ENCODE data around the gene ABCC3. TPM values are rescaled to one million over a fixed set of nuclear protein-coding genes. Genes with fewer than 3 reads are reported as not detected.

ABCC3 gene
- total and polyA plus RNA-seq, 2 of the 8 experiments (the other 6 are each of a cell fraction or from before 2014, with no cell fraction given) = 0.35 to 0.37 TPM

DNA sequence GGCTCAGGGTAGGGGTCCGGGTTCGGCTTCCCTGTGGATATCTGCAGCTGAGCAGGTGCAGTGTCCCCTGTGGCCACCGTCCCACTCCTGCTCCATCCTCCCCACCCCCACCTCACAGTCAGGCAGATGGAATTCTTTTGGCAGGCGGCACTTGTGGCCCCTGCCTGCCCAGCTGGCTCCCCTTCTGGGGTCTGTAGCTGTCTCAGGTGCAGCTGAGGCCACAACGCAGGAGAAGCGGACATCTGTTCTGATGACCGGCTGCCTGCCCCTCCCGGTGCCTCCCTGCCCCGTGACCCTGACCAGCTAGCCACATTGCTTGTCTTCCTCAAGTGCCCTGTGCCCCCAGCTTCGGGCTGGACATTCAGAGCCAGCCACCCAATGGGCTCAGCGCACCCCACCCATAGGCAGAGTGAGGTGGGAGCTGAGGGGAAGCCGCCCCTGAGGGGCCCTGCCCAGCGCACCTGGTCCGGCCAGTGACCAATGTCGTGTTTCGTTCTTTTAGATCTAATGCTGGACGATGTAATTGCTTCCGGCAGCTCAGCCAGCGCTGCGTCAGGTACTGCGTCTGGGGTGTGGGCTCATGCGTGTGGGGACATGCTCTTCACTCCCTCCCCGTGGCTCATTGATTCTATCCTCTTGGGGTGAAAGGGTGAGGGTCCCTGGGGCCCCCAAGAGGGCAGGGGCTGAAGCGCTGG lies 25.2 kb upstream of the ABCC3 start (continued):
- TF ChIP-seq TCF12 (IDR thresholded peaks at IDR 0.05; ENCODE audit: low read depth, low read length) = no peak
- no peak for TF ChIP-seq HDAC6 (IDR thresholded peaks at IDR 0.05; ENCODE audit: low read depth, low read length)
- no peak for TF ChIP-seq EGR1 (IDR thresholded peaks at IDR 0.05; ENCODE audit: borderline replicate concordance, low read depth, low read length)

Data from H1 (cell line).